Mucosa of descending colon (tissue), 3 donors: ENCODE measurements around the gene BPI. TPM values are rescaled to one million over a fixed set of nuclear protein-coding genes. Genes with fewer than 3 reads are reported as not detected.

ENCODE experiments used
- ATAC-seq: fragments of 200-7000 bp; cut with Tn5 transposase; one replicate; pipeline ENCODE4 v1.9.1; 2020; ENCODE audit warnings: mild to moderate bottlenecking, moderate library complexity
- DNase-seq, 3 donors: peaks; one replicate each; pipeline ENCODE4 v3.0.0-alpha.2; 2020
- H3K36me3 ChIP-seq: fragments of 200-600 bp; one replicate; pipeline ENCODE4 v1.8.0; 2021; ENCODE audit warnings: low read depth, mild to moderate bottlenecking
- H3K4me1 ChIP-seq: fragments of 200-600 bp; one replicate; pipeline ENCODE4 v1.8.0; 2021; ENCODE audit warnings: low read depth, mild to moderate bottlenecking
- H3K4me3 ChIP-seq: fragments of 200-600 bp; one replicate; pipeline ENCODE4 v1.8.0; 2021; ENCODE audit warnings: mild to moderate bottlenecking
- H3K9me3 ChIP-seq: fragments of 200-600 bp; one replicate; pipeline ENCODE4 v1.8.0; 2021; ENCODE audit warnings: mild to moderate bottlenecking
- intact Hi-C, 2 donors: fragments of 100-400 bp; cut with DNase I in 1 of 2; cut with micrococcal nuclease in 1 of 2; formaldehyde crosslinking; loops; one replicate each; pipeline versions ENCODE4 v1.11.0 to v1.11.1; 2022; cut with DNase I, micrococcal nuclease
- total RNA-seq, 3 donors: library from RNA; stranded (reverse); fragmentation: NEBNext Ultra II Directional in 2 of 3; extraction: Animal tissue kit (Norgen Biotek cat#: 25700) in 2 of 3; gene quantifications; one replicate each; pipeline versions ENCODE4 v1.2.1 to v1.2.4, GENCODE V29; 2021 to 2023
- TF ChIP-seq, protein P1 (sequence below): fragments of 200-600 bp; IDR thresholded peaks from one replicate; pipeline ENCODE4 v1.8.0; 2022; ENCODE audit warnings: antibody characterized with exemption, mild to moderate bottlenecking
- donor health status: DM: no; HTN: no; CAD: no; lungs with moderate emphysema.
- donor health status: DM: no; HTN: no; CAD: no.
- donor health status: DM: no; HTN: yes; CAD: no.

BPI gene
- total RNA-seq, 3 donors from 2014 or later, result 0.19 TPM; not detected in 2

DNA sequence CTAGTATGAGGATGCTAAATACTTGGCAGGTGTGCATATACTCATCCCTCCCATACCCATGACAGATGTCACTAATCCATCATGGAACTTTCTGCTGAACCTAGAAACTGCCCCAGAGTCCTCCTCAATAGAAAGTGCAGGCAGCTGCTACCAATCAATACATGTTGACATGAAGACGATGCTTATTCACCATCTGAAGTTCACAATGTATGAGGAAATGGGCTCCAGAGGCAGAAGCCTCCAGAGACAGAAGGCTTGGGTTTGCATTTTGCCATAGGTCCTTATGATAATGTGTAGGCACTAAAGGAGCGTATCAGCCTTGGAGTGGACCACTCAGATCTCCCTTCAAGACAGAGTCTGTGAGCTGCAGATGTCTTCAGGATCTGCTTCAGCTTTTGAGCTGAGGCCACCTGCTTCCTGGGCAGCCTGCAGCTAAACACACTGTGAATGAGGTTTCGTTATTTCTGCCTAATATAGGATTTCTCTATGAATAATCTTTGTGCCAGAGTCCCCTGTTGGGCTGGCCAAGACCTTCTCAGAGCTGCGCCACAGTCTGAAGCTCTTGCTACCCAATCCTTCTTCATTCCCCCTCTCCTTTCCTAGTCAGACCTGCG lies 35.9 kb upstream of the BPI start:
- TF ChIP-seq, protein P1, sequence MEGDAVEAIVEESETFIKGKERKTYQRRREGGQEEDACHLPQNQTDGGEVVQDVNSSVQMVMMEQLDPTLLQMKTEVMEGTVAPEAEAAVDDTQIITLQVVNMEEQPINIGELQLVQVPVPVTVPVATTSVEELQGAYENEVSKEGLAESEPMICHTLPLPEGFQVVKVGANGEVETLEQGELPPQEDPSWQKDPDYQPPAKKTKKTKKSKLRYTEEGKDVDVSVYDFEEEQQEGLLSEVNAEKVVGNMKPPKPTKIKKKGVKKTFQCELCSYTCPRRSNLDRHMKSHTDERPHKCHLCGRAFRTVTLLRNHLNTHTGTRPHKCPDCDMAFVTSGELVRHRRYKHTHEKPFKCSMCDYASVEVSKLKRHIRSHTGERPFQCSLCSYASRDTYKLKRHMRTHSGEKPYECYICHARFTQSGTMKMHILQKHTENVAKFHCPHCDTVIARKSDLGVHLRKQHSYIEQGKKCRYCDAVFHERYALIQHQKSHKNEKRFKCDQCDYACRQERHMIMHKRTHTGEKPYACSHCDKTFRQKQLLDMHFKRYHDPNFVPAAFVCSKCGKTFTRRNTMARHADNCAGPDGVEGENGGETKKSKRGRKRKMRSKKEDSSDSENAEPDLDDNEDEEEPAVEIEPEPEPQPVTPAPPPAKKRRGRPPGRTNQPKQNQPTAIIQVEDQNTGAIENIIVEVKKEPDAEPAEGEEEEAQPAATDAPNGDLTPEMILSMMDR, result no peak
- intact Hi-C loops, result no loop called here
- H3K36me3 ChIP-seq, result no peaks in the 10 kb centered on the region
- DNase-seq (no peak), ATAC-seq (no peak)
- no peak overlapping the region for H3K4me3 ChIP-seq
- no peaks in the 10 kb centered on the region for H3K9me3 ChIP-seq
- no peaks in the 10 kb centered on the region for H3K4me1 ChIP-seq

DNA sequence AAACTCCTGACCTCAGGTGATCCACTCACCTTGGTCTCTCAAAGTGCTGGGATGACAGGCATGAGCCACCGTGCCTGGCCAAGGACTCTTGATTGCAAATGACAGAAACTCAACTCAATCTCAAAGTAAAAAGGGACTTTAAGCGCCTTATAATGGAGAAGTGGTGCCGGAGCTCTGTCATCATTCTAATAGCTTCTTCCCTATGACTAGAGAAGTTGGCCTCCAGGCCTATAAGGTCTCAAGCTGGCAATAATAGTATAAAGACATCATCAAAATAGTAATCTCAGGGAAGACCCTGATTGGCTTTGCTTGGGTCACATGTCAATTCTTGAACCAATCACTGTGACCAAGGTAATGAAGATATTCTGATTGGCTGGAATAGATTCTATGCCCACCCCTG lies 34.9 kb upstream of the BPI start:
- ATAC-seq (no peak), DNase-seq (no peak)
- Histone ChIP-seq H3K9me3 (no peaks in the 10 kb centered on the region), H3K4me3 (no peak overlapping the region), H3K36me3 (no peaks in the 10 kb centered on the region), H3K4me1 (no peaks in the 10 kb centered on the region)
- TF ChIP-seq, protein P1, result no peak
- intact Hi-C loops, result no loop called here

DNA sequence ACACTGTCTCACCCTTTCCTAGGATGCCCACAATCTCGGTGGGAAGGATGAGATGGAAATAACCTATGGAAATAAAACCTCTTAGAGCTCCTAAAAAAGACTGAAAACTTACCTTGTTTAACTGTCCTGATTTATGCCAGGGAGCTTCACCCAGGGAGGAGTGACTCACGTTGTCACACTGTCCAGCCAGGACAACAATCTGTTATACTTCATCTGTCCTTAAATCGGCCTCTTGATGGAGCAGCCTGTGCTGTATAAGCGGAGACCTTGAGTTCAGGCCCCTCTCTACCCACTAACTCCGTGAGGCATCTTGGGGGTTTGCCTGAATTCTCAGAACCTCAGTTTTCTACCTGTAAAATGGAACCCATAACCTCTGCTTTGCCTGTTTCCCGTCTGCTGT lies 34.2 kb upstream of the BPI start:
- Histone ChIP-seq H3K36me3 (no peaks in the 10 kb centered on the region), H3K9me3 (no peaks in the 10 kb centered on the region), H3K4me1 (no peaks in the 10 kb centered on the region), H3K4me3 (no peak overlapping the region)
- DNase-seq (no peak), ATAC-seq (no peak)
- TF ChIP-seq, protein P1, result no peak
- intact Hi-C loops, result no loop called here

DNA sequence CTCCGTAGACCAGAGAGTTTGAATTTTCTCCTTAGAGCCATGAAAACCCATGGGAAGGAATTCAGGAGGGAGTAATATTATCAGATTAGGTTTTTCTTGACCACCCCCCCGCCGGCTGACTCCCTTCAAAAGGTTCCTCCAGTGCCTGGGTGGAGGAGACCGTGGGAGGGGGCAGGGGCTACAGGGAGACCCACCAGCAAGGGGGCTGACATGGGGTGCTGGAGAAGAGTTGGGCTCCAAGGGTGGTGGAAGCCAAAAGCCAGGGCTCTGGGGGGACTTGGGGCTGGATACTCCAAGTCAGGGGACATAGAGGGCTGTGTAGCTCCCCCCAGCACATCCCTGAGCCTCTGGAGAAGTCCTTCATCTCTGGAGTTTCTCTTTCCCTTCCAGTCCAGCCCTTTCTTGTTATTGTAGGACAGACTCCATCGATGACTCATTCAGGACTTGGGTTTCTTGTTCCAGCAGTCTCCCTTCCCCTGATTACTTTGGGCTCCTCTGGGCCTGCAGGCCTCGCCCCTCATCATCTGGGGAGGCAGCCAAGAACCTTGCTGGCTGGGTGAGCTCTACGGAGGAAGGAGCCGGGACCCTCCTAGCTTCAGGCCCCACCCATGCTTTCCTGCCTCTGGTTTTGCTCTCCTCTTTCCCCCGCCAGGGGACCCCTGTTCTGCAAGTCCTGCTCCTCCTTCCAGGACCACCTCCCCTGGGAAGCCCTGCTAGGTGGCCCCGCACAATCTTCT lies 32.9 kb upstream of the BPI start:
- TF ChIP-seq, protein P1, result no peak
- Histone ChIP-seq H3K4me3 (no peak overlapping the region), H3K9me3 (no peaks in the 10 kb centered on the region), H3K4me1 (no peaks in the 10 kb centered on the region), H3K36me3 (no peaks in the 10 kb centered on the region)
- intact Hi-C loops, result no loop called here
- peak; percentile 61 for ATAC-seq
- no peak for DNase-seq

DNA sequence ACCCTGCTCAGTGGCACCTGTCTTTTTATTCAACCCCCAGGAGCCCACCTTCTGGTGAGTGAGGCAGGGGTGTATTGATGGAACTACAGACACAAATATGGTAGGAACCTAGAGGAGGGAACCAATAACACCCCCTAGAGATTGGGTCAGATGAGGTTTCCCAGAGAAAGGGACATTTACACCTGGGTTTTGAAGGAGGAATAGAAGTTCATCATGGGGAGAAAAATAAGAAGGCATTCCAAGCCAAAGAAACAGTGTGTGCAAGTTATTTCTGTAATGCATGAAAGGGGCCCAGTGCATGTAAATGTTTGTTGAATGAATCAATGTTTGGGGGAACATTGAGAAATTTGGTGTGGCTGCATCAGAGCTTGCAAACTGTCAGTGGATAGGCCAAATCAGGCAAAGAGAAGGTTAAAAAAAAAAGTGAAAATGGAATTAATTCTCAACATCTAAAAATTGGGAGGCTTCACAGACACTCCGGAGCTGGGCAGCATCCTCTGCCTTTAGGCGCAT lies 32.3 kb upstream of the BPI start:
- H3K4me3 ChIP-seq, result no peak overlapping the region
- no peaks in the 10 kb centered on the region for H3K4me1 ChIP-seq
- TF ChIP-seq, protein P1, result no peak
- no peaks in the 10 kb centered on the region for H3K36me3 ChIP-seq
- ATAC-seq, result no peak
- intact Hi-C loops, result no loop called here
- no peaks in the 10 kb centered on the region for H3K9me3 ChIP-seq
- DNase-seq, result no peak
